ENCODE measurements around the gene RPL36A. TPM values are rescaled to one million over a fixed set of nuclear protein-coding genes. Genes with fewer than 3 reads are reported as not detected.

Gene RPL36A
- total and polyA plus RNA-seq, 2 donors = 2,714 to 3,361 TPM

- DNase-seq (ENCODE audit: low read depth in 6 of 9, low spot score in 9 of 9) = peak in 7 of 9 donors; percentile 53 to 88 (median 76)
- Histone ChIP-seq H3K27me3 (ENCODE audit: control insufficient read depth in 2 of 2, insufficient read depth in 1 of 2, low read length in 1 of 2) (peaks cover 0 to 8% of the 10 kb centered on the region in 2 donors), H3K9me3 (ENCODE audit: control insufficient read depth in 2 of 2, insufficient read depth in 1 of 2, low read length in 1 of 2) (no peaks in the 10 kb centered on the region), H3K27ac (ENCODE audit: low read depth in 1 of 2, low read length in 1 of 2) (peak overlapping the region in 1 of 2 donors; percentile 84), H3K4me3 (ENCODE audit: low read length in 2 of 2) (no peak overlapping the region), H3K4me1 (ENCODE audit: control insufficient read depth in 2 of 2, insufficient read depth in 2 of 2, low read length in 2 of 2) (no peaks in the 10 kb centered on the region), H3K36me3 (ENCODE audit: control insufficient read depth in 2 of 2, insufficient read depth in 2 of 2, low read length in 1 of 2) (peaks cover 12 to 13% of the 10 kb centered on the region in 2 donors)
- WGBS = 73% methylated on average over 12 of the region's 12 CpGs
Observed at GRCh38 chrX:101415180-101416145, 24.7 kb downstream of the RPL36A start.

GRCh38 chrX:101416691-101417090 lies 25.9 kb downstream of the RPL36A start:
- H3K9me3 ChIP-seq (ENCODE audit: control insufficient read depth in 2 of 2, insufficient read depth in 1 of 2, low read length in 1 of 2) = no peaks in the 10 kb centered on the region
- H3K4me1 ChIP-seq (ENCODE audit: control insufficient read depth in 2 of 2, insufficient read depth in 2 of 2, low read length in 2 of 2) = no peaks in the 10 kb centered on the region
- WGBS = over 99% methylated on average over 7 of the region's 7 CpGs
- H3K36me3 ChIP-seq (ENCODE audit: control insufficient read depth in 2 of 2, insufficient read depth in 2 of 2, low read length in 1 of 2) = peaks cover 12 to 13% of the 10 kb centered on the region in 2 donors
- H3K27ac ChIP-seq (ENCODE audit: low read depth in 1 of 2, low read length in 1 of 2) = no peak overlapping the region
- peaks cover 0 to 8% of the 10 kb centered on the region in 2 donors for H3K27me3 ChIP-seq (ENCODE audit: control insufficient read depth in 2 of 2, insufficient read depth in 1 of 2, low read length in 1 of 2)
- no peak for DNase-seq (ENCODE audit: low read depth in 6 of 9, low spot score in 9 of 9)
- no peak overlapping the region for H3K4me3 ChIP-seq (ENCODE audit: low read length in 2 of 2)

- no peak overlapping the region for H3K27ac ChIP-seq (ENCODE audit: low read depth in 1 of 2, low read length in 1 of 2)
- peaks cover 0 to 8% of the 10 kb centered on the region in 2 donors for H3K27me3 ChIP-seq (ENCODE audit: control insufficient read depth in 2 of 2, insufficient read depth in 1 of 2, low read length in 1 of 2)
- no peaks in the 10 kb centered on the region for H3K4me1 ChIP-seq (ENCODE audit: control insufficient read depth in 2 of 2, insufficient read depth in 2 of 2, low read length in 2 of 2)
- 95% methylated on average over 4 of the region's 4 CpGs for WGBS
- DNase-seq (ENCODE audit: low read depth in 6 of 9, low spot score in 9 of 9) = no peak
- peaks cover 8 to 9% of the 10 kb centered on the region in 2 donors for H3K36me3 ChIP-seq (ENCODE audit: control insufficient read depth in 2 of 2, insufficient read depth in 2 of 2, low read length in 1 of 2)
- no peak overlapping the region for H3K4me3 ChIP-seq (ENCODE audit: low read length in 2 of 2)
- H3K9me3 ChIP-seq (ENCODE audit: control insufficient read depth in 2 of 2, insufficient read depth in 1 of 2, low read length in 1 of 2) = no peaks in the 10 kb centered on the region
Observed at GRCh38 chrX:101417190-101417589, 26.4 kb downstream of the RPL36A start.

- H3K4me1 ChIP-seq (ENCODE audit: control insufficient read depth in 2 of 2, insufficient read depth in 2 of 2, low read length in 2 of 2) = no peaks in the 10 kb centered on the region
- 2% methylated on average over 56 of the region's 56 CpGs for WGBS
- peak in 4 of 9 donors; percentile 11 to 41 (median 17) for DNase-seq (ENCODE audit: low read depth in 6 of 9, low spot score in 9 of 9)
- H3K9me3 ChIP-seq (ENCODE audit: control insufficient read depth in 2 of 2, insufficient read depth in 1 of 2, low read length in 1 of 2) = no peaks in the 10 kb centered on the region
- peak overlapping the region; percentile 10 to 83 for H3K27ac ChIP-seq (ENCODE audit: low read depth in 1 of 2, low read length in 1 of 2)
- peaks cover 0 to 8% of the 10 kb centered on the region in 2 donors for H3K27me3 ChIP-seq (ENCODE audit: control insufficient read depth in 2 of 2, insufficient read depth in 1 of 2, low read length in 1 of 2)
- H3K36me3 ChIP-seq (ENCODE audit: control insufficient read depth in 2 of 2, insufficient read depth in 2 of 2, low read length in 1 of 2) = no peaks in the 10 kb centered on the region
- peak overlapping the region; percentile 63 to 67 for H3K4me3 ChIP-seq (ENCODE audit: low read length in 2 of 2)
Observed at GRCh38 chrX:101417981-101418841, 27.4 kb downstream of the RPL36A start.

GRCh38 chrX:101419489-101419888 lies 28.7 kb downstream of the RPL36A start:
- no peak overlapping the region for H3K4me3 ChIP-seq (ENCODE audit: low read length in 2 of 2)
- H3K4me1 ChIP-seq (ENCODE audit: control insufficient read depth in 2 of 2, insufficient read depth in 2 of 2, low read length in 2 of 2) = no peaks in the 10 kb centered on the region
- H3K27me3 ChIP-seq (ENCODE audit: control insufficient read depth in 2 of 2, insufficient read depth in 1 of 2, low read length in 1 of 2) = peaks cover 0 to 8% of the 10 kb centered on the region in 2 donors
- no peaks in the 10 kb centered on the region for H3K9me3 ChIP-seq (ENCODE audit: control insufficient read depth in 2 of 2, insufficient read depth in 1 of 2, low read length in 1 of 2)
- no peak overlapping the region for H3K27ac ChIP-seq (ENCODE audit: low read depth in 1 of 2, low read length in 1 of 2)
- 99% methylated on average over 2 of the region's 2 CpGs for WGBS
- DNase-seq (ENCODE audit: low read depth in 6 of 9, low spot score in 9 of 9) = no peak
- H3K36me3 ChIP-seq (ENCODE audit: control insufficient read depth in 2 of 2, insufficient read depth in 2 of 2, low read length in 1 of 2) = no peaks in the 10 kb centered on the region

GRCh38 chrX:101427954-101428353 lies 37.1 kb downstream of the RPL36A start:
- no peak for DNase-seq (ENCODE audit: low read depth in 6 of 9, low spot score in 9 of 9)
- no peaks in the 10 kb centered on the region for H3K36me3 ChIP-seq (ENCODE audit: control insufficient read depth in 2 of 2, insufficient read depth in 2 of 2, low read length in 1 of 2)
- H3K4me3 ChIP-seq (ENCODE audit: low read length in 2 of 2) = no peak overlapping the region
- no peaks in the 10 kb centered on the region for H3K27me3 ChIP-seq (ENCODE audit: control insufficient read depth in 2 of 2, insufficient read depth in 1 of 2, low read length in 1 of 2)
- H3K27ac ChIP-seq (ENCODE audit: low read depth in 1 of 2, low read length in 1 of 2) = no peak overlapping the region
- no peaks in the 10 kb centered on the region for H3K9me3 ChIP-seq (ENCODE audit: control insufficient read depth in 2 of 2, insufficient read depth in 1 of 2, low read length in 1 of 2)
- 97% methylated on average over 2 of the region's 2 CpGs for WGBS
- no peaks in the 10 kb centered on the region for H3K4me1 ChIP-seq (ENCODE audit: control insufficient read depth in 2 of 2, insufficient read depth in 2 of 2, low read length in 2 of 2)

- DNase-seq (ENCODE audit: low read depth in 6 of 9, low spot score in 9 of 9) = no peak
- Histone ChIP-seq H3K36me3 (ENCODE audit: control insufficient read depth in 2 of 2, insufficient read depth in 2 of 2, low read length in 1 of 2) (no peaks in the 10 kb centered on the region), H3K9me3 (ENCODE audit: control insufficient read depth in 2 of 2, insufficient read depth in 1 of 2, low read length in 1 of 2) (no peaks in the 10 kb centered on the region), H3K27ac (ENCODE audit: low read depth in 1 of 2, low read length in 1 of 2) (no peak overlapping the region), H3K4me3 (ENCODE audit: low read length in 2 of 2) (no peak overlapping the region), H3K27me3 (ENCODE audit: control insufficient read depth in 2 of 2, insufficient read depth in 1 of 2, low read length in 1 of 2) (no peaks in the 10 kb centered on the region), H3K4me1 (ENCODE audit: control insufficient read depth in 2 of 2, insufficient read depth in 2 of 2, low read length in 2 of 2) (no peaks in the 10 kb centered on the region)
- WGBS = 90% methylated on average over 1 of the region's 1 CpG
Observed at GRCh38 chrX:101429934-101430333, 39.1 kb downstream of the RPL36A start.

- no peaks in the 10 kb centered on the region for H3K27me3 ChIP-seq (ENCODE audit: control insufficient read depth in 2 of 2, insufficient read depth in 1 of 2, low read length in 1 of 2)
- no peaks in the 10 kb centered on the region for H3K4me1 ChIP-seq (ENCODE audit: control insufficient read depth in 2 of 2, insufficient read depth in 2 of 2, low read length in 2 of 2)
- no peak overlapping the region for H3K27ac ChIP-seq (ENCODE audit: low read depth in 1 of 2, low read length in 1 of 2)
- 100% methylated on average over 2 of the region's 2 CpGs for WGBS
- no peak overlapping the region for H3K4me3 ChIP-seq (ENCODE audit: low read length in 2 of 2)
- H3K36me3 ChIP-seq (ENCODE audit: control insufficient read depth in 2 of 2, insufficient read depth in 2 of 2, low read length in 1 of 2) = no peaks in the 10 kb centered on the region
- no peaks in the 10 kb centered on the region for H3K9me3 ChIP-seq (ENCODE audit: control insufficient read depth in 2 of 2, insufficient read depth in 1 of 2, low read length in 1 of 2)
- DNase-seq (ENCODE audit: low read depth in 6 of 9, low spot score in 9 of 9) = no peak
Observed at GRCh38 chrX:101430457-101431078, 39.8 kb downstream of the RPL36A start.
